ENCODE measurements around the gene GSK3A.

DNA sequence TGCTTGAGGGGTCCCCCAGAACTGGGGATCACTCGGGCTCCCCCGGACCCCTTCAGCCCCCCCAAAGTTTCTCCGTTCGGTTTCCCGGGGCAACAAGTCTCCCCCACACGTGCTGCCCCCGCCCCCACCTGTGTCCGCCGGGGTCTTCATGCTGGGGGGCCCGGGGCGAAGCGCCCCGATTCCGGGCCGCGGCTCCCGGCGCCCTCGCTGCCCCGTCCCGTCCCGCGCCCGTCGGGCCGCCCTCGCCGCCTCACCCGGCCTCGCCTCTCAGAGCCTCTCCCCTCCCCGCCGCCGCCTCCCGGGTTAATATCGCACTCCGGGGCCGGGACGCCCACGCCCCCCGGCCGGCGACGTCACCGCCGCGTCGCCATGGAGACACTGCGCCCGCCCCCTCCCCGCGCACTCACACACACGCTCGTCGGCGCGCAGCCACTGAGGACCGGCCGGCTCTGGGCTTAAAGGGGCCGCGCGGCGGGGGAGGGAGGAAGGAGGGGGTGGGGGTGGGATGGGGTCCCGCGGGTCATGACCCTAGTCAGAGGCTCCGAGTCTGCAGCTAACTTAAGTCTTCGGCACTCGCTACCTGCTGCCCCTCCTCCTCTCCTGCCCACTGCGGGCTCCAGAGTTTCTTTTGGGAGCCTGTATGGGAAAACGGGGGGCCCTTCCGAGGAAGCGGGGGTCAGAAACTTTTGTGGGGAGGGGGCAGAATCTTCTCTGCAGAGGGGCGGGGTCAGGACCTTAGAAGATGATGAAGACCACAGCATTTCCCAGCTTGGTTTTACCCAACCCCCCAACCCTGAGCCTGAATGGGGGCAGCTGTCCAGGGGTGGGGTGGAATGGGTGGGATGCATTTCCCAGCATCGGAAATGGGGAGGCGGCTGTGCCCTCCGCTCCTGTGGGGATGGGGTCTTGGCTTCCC lies 12.7 kb upstream of the GSK3A start, which contains the start of gene ERF:
- TF ChIP-seq EZH2 (IDR thresholded peaks at IDR 0.05; ENCODE audit: low read depth): no peak
- TF ChIP-seq, protein P1, sequence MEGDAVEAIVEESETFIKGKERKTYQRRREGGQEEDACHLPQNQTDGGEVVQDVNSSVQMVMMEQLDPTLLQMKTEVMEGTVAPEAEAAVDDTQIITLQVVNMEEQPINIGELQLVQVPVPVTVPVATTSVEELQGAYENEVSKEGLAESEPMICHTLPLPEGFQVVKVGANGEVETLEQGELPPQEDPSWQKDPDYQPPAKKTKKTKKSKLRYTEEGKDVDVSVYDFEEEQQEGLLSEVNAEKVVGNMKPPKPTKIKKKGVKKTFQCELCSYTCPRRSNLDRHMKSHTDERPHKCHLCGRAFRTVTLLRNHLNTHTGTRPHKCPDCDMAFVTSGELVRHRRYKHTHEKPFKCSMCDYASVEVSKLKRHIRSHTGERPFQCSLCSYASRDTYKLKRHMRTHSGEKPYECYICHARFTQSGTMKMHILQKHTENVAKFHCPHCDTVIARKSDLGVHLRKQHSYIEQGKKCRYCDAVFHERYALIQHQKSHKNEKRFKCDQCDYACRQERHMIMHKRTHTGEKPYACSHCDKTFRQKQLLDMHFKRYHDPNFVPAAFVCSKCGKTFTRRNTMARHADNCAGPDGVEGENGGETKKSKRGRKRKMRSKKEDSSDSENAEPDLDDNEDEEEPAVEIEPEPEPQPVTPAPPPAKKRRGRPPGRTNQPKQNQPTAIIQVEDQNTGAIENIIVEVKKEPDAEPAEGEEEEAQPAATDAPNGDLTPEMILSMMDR (conservative IDR thresholded peaks at IDR 0.05): no peak
